ENCODE data around the gene MED12L. TPM values are rescaled to one million over a fixed set of nuclear protein-coding genes. Genes with fewer than 3 reads are reported as not detected.

Gene MED12L
- total and polyA plus RNA-seq, 10 of the 15 experiments (the other 5 are each of a cell fraction or from before 2014, with no cell fraction given) = 0.01 to 0.06 (median 0.03) TPM; not detected in 2

- H3K4me3 ChIP-seq = no peak overlapping the region
- ATAC-seq = no peak
- no TSS peak for BruUV-seq (replicated peaks)
- H3K4me1 ChIP-seq (ENCODE audit: control insufficient read depth, insufficient read depth, low read length) = no peaks in the 10 kb centered on the region; the same call in 1 of the 2 replicates
- H3K9ac ChIP-seq (ENCODE audit: control insufficient read depth, insufficient read depth, low read length) = no peak overlapping the region
- no peaks in the 10 kb centered on the region for H4K20me1 ChIP-seq (ENCODE audit: control insufficient read depth, insufficient read depth)
- 21% methylated on average over 2 of the region's 2 CpGs for WGBS (ENCODE audit: insufficient coverage, insufficient replicate concordance, low lambda C conversion rate, missing lambda C conversion rate)
- no peak for DNase-seq (ENCODE audit: low read depth, low spot score)
- no peak overlapping the region for H2AFZ ChIP-seq (ENCODE audit: control insufficient read depth, low read depth, low read length)
- RAD21 ChIA-PET (ENCODE audit: unreplicated experiment) = no interaction called here
- SMC1A ChIA-PET (ENCODE audit: uncharacterized antibody, unreplicated experiment) = no interaction called here
- POLR2A ChIA-PET = no interaction called here
- no peak overlapping the region for H3K4me2 ChIP-seq (ENCODE audit: control insufficient read depth, insufficient read depth)
- in situ Hi-C loops (cut with MboI) = no loop called here
- H3K9me3 ChIP-seq (replicated peaks; ENCODE audit: control insufficient read depth, insufficient read depth, low read length) = no peaks in the 10 kb centered on the region; the same call in 1 of the 3 replicates
- intact Hi-C loops (cut with micrococcal nuclease; ENCODE audit: unreplicated experiment) = no loop called here
- no peaks in the 10 kb centered on the region for H3K36me3 ChIP-seq (ENCODE audit: control insufficient read depth in 2 of 2, insufficient read depth in 2 of 2, low read length in 1 of 2)
- CTCF ChIA-PET = interaction anchor here (0.8 kb wide), 1 partner anchor 12 kb away, joined by 3 read pairs; the partner anchor contains the start of gene MED12L
- no peak overlapping the region for H3K27ac ChIP-seq (ENCODE audit: control insufficient read depth, insufficient read depth)
- no peak for FAIRE-seq
- H3K27me3 ChIP-seq (replicated peaks in 1 of 2; ENCODE audit: control insufficient read depth in 2 of 2, insufficient read depth in 2 of 2, low read length in 1 of 2) = peaks cover 0 to 2% of the 10 kb centered on the region in 2 experiments; a peak in 2 of 4 replicates
- no peak for TF ChIP-seq IRF4 (IDR thresholded peaks at IDR 0.05; ENCODE audit: low read depth, low read length)
- TF ChIP-seq NRF1 (conservative IDR thresholded peaks at IDR 0.05; ENCODE audit: low read depth, low read length) = no peak
- no peak for TF ChIP-seq MLLT1 (IDR thresholded peaks at IDR 0.05)
- no peak for TF ChIP-seq DPF2 (IDR thresholded peaks at IDR 0.05)
- no peak for TF ChIP-seq PAX5 (IDR thresholded peaks at IDR 0.05; ENCODE audit: borderline replicate concordance, low read depth, low read length)
- no peak for TF ChIP-seq MEF2A (IDR thresholded peaks at IDR 0.05; ENCODE audit: insufficient read depth, low read depth, low read length)
- TF ChIP-seq NFXL1 (IDR thresholded peaks at IDR 0.05; ENCODE audit: borderline replicate concordance) = no peak
- TF ChIP-seq STAT1 (conservative IDR thresholded peaks at IDR 0.05) = no peak
- TF ChIP-seq JUND (IDR thresholded peaks at IDR 0.05; ENCODE audit: low read depth, low read length) = no peak
- TF ChIP-seq KDM1A (IDR thresholded peaks at IDR 0.05; ENCODE audit: borderline replicate concordance) = no peak
- H3K79me2 ChIP-seq (ENCODE audit: control insufficient read depth, insufficient read depth, low read length) = no peaks in the 10 kb centered on the region
These were observed 11.3 kb downstream of the MED12L start for GRCh38 chr3:151096716-151097115.

Measured in GM12878 (cell line).